Endothelial cell of umbilical vein (primary cell): ENCODE results near the gene TMPRSS3. TPM values are rescaled to one million over a fixed set of nuclear protein-coding genes. Genes with fewer than 3 reads are reported as not detected.

ENCODE experiments used
- BruUV-seq: library from RNA; stranded (reverse); fragments of 400-500 nt; replicated peaks from 2 replicates; lab custom pipeline; 2021; lab: Mats Ljungman, UMichigan
- CTCF ChIA-PET: fragments of 300-600, 350-600 bp; sonication (Branson Sonifier 250); formaldehyde crosslinking; loops from one replicate; lab custom pipeline; 2021; ENCODE audit warnings: antibody characterized with exemption, inconsistent platforms; lab: Charles Lee
- POLR2A ChIA-PET: fragments of 300-600, 350-600 bp; sonication (Branson Sonifier 250); formaldehyde crosslinking; loops from one replicate; lab custom pipeline; 2021; ENCODE audit warnings: antibody characterized with exemption, inconsistent platforms; lab: Charles Lee
- DNase-seq: peaks from one replicate; pipeline ENCODE4 v3.0.0-alpha.2; 2011; ENCODE audit warnings: low read depth, low spot score
- FAIRE-seq: peaks from 2 replicates; lab custom pipeline; 2011; peaks lifted over from hg19 to GRCh38; lab: Jason Lieb, UNC
- H2AFZ ChIP-seq: 2 replicates; pipeline ENCODE4 v1.6.0; 2012; ENCODE audit warnings: low read depth, low read length, control low read depth, inconsistent platforms
- H3K27ac ChIP-seq: 2 replicates; pipeline ENCODE4 v1.5.1; 2011; ENCODE audit warnings: low read depth, mild to moderate bottlenecking, control low read depth, low read length, moderate library complexity; ENCODE audit not compliant: insufficient read depth
- H3K27me3 ChIP-seq, 2 experiments: 2 replicates each; pipeline versions ENCODE4 v1.6.0 to v1.6.1; 2011; ENCODE audit warnings: low read length in 2 of 2, mixed read lengths in 1 of 2; ENCODE audit not compliant: control insufficient read depth in 2 of 2, insufficient read depth in 2 of 2
- H3K36me3 ChIP-seq, 2 experiments: 2 replicates in 1 of 2; 3 replicates in 1 of 2; pipeline ENCODE4 v1.5.1; 2011; ENCODE audit warnings: low read length in 2 of 2, mild to moderate bottlenecking in 1 of 2, moderate library complexity in 1 of 2; ENCODE audit not compliant: control insufficient read depth in 2 of 2, insufficient read depth in 2 of 2; ENCODE audit errors: extremely low read depth in 1 of 2
- H3K4me1 ChIP-seq: 3 replicates; pipeline ENCODE4 v1.5.1; 2011; ENCODE audit warnings: mild to moderate bottlenecking, low read length; ENCODE audit not compliant: control insufficient read depth, insufficient read depth; ENCODE audit errors: extremely low read depth
- H3K4me2 ChIP-seq: 2 replicates; pipeline ENCODE4 v1.6.1; 2011; ENCODE audit warnings: low read length, control low read depth, mixed read lengths; ENCODE audit not compliant: insufficient read depth
- H3K4me3 ChIP-seq, 3 experiments: fragments of 200-600 bp in 1 of 3; sonication (generic), shearing (Covaris generic) in 1 of 3; replicated peaks in 1 of 3; 2 replicates each; pipeline ENCODE4 v1.5.1; 2011 to 2016; ENCODE audit warnings: control low read depth in 3 of 3, low read length in 3 of 3, mild to moderate bottlenecking in 2 of 3, inconsistent platforms in 1 of 3, low read depth in 1 of 3, moderate library complexity in 1 of 3; ENCODE audit not compliant: insufficient read depth in 1 of 3
- H3K79me2 ChIP-seq: 2 replicates; pipeline ENCODE4 v1.6.0; 2012; ENCODE audit warnings: low read length, inconsistent platforms; ENCODE audit not compliant: control insufficient read depth, insufficient read depth
- H3K9ac ChIP-seq: replicated peaks from 2 replicates; pipeline ENCODE3; 2011; ENCODE audit warnings: low read length, control low read depth; ENCODE audit not compliant: insufficient read depth; ENCODE audit errors: extremely low read depth
- H3K9me1 ChIP-seq: replicated peaks from 3 replicates; pipeline ENCODE4 v1.6.0; 2011; ENCODE audit warnings: mild to moderate bottlenecking, low read length; ENCODE audit not compliant: control insufficient read depth, insufficient read depth; ENCODE audit errors: extremely low read depth
- H3K9me3 ChIP-seq: replicated peaks from 2 replicates; pipeline ENCODE4 v1.5.1; 2012; ENCODE audit warnings: low read length, inconsistent platforms; ENCODE audit not compliant: control insufficient read depth, insufficient read depth
- H4K20me1 ChIP-seq: replicated peaks from 2 replicates; pipeline ENCODE3; 2011; ENCODE audit warnings: mild to moderate bottlenecking, low read length; ENCODE audit not compliant: control insufficient read depth, insufficient read depth; ENCODE audit errors: extremely low read depth
- EZH2 ChIP-seq: IDR thresholded peaks from 2 replicates; pipeline ENCODE4 v1.6.1; 2012; ENCODE audit warnings: borderline replicate concordance, low read depth, mild to moderate bottlenecking, moderate library complexity, low read length, inconsistent platforms; ENCODE audit not compliant: severe bottlenecking
- FOS ChIP-seq: IDR thresholded peaks from 2 replicates; pipeline ENCODE4 v1.6.1; 2011; ENCODE audit warnings: mild to moderate bottlenecking, low read length, moderate library complexity, borderline replicate concordance; ENCODE audit not compliant: insufficient read depth
- GATA2 ChIP-seq: IDR thresholded peaks from 2 replicates; pipeline ENCODE4 v1.7.0; 2011; ENCODE audit warnings: low read depth, mild to moderate bottlenecking, moderate library complexity, mixed read lengths, low read length; ENCODE audit not compliant: insufficient read length, insufficient read depth
- POLR2A ChIP-seq: IDR thresholded peaks from 2 replicates; pipeline ENCODE4 v1.6.1; 2012; ENCODE audit warnings: low read depth, mild to moderate bottlenecking, control low read depth, low read length
- POLR2AphosphoS5 ChIP-seq: IDR thresholded peaks from 2 replicates; pipeline ENCODE4 v1.6.1; 2012; ENCODE audit warnings: low read depth, mild to moderate bottlenecking, control low read depth, low read length, moderate library complexity; ENCODE audit not compliant: insufficient read depth
- dilution Hi-C: fragments of 300-500 bp; cut with MboI; formaldehyde crosslinking; loops from one replicate; pipeline ENCODE4 v1.15.0; 2019; ENCODE audit warnings: low sequenced_read_pairs; ENCODE audit not compliant: extremely low pct_ligation_motif_present
- intact Hi-C: fragments of 100-400 bp; cut with micrococcal nuclease; formaldehyde crosslinking; loops from one replicate; pipeline ENCODE4 v1.10.0; 2022
- polyA plus RNA-seq, 4 experiments: library from polyadenylated mRNA; depleted of rRNA in 3 of 4; stranded (reverse) in 3 of 4; unstranded in 1 of 4; fragments of >200 nt; gene quantifications; 2 replicates each; pipeline versions ENCODE4 v1.2.1 to v1.2.3, GENCODE V29; 2011 to 2012; ENCODE audit warnings: missing spikeins in 1 of 4
- total RNA-seq: library from RNA; stranded (reverse); gene quantifications from 2 replicates; pipeline ENCODE4 v1.2.3, GENCODE V29; 2021
- TF ChIP-seq, protein P1 (sequence below): IDR thresholded peaks from 2 replicates; pipeline ENCODE4 v1.6.1; 2011; ENCODE audit not compliant: insufficient read depth, insufficient read length
- TF ChIP-seq, protein P2 (sequence below), 2 donors: IDR thresholded peaks; 1 replicate in 1 of 2; 2 replicates in 1 of 2; pipeline ENCODE4 v1.5.1; 2011; ENCODE audit warnings: low read length in 2 of 2, mild to moderate bottlenecking in 2 of 2, moderate library complexity in 2 of 2, control low read depth in 1 of 2, inconsistent platforms in 1 of 2, low read depth in 1 of 2; ENCODE audit not compliant: insufficient read depth in 1 of 2; ENCODE audit errors: extremely low read depth in 1 of 2

The TMPRSS3 gene
- total and polyA plus RNA-seq, 2 donors (not counting 3 experiments of a cell fraction or from before 2014, with no cell fraction given) = not detected

DNA sequence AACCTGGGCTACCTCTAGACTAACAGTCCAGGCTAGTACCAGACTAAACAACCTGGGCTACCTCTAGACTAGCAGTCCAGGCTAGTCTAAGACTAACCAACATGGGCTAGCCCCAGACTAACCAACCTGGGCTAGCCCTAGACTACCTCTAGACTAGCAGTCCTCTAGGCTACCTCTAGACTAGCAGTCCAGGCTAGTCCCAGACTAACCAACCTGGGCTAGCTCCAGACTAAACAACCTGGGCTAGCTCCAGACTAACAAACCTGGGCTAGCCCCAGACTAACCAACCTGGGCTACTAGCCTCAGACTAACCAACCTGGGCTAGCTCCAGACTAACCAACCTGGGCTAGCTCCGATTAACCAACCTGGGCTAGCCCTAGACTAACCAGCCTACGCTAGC lies 47.1 kb downstream of the TMPRSS3 start:
- H3K4me3 ChIP-seq = no peak overlapping the region
- dilution Hi-C loops = no loop called here
- ChIA-PET CTCF (interaction anchor here (1.0 to 1.1 kb wide), 2 partner anchors 11 to 39 kb away, joined by 3 to 7 read pairs; no protein-coding TSS in a partner anchor), POLR2A (no interaction called here)
- no peaks in the 10 kb centered on the region for H3K36me3 ChIP-seq
- no peaks in the 10 kb centered on the region for H3K27me3 ChIP-seq
- no peak overlapping the region for H3K9ac ChIP-seq
- no peak overlapping the region for H3K4me2 ChIP-seq
- H3K27ac ChIP-seq = no peak overlapping the region
- H4K20me1 ChIP-seq = no peaks in the 10 kb centered on the region
- no peaks in the 10 kb centered on the region for H3K79me2 ChIP-seq
- no peak for FAIRE-seq
- no peak overlapping the region for H2AFZ ChIP-seq
- H3K9me3 ChIP-seq = no peaks in the 10 kb centered on the region
- intact Hi-C loops = no loop called here
- TF ChIP-seq EZH2 (no peak), GATA2 (no peak), FOS (no peak), POLR2A (no peak), POLR2AphosphoS5 (no peak)
- TF ChIP-seq, protein P1, sequence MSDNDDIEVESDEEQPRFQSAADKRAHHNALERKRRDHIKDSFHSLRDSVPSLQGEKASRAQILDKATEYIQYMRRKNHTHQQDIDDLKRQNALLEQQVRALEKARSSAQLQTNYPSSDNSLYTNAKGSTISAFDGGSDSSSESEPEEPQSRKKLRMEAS = no peak
- TF ChIP-seq, protein P2, sequence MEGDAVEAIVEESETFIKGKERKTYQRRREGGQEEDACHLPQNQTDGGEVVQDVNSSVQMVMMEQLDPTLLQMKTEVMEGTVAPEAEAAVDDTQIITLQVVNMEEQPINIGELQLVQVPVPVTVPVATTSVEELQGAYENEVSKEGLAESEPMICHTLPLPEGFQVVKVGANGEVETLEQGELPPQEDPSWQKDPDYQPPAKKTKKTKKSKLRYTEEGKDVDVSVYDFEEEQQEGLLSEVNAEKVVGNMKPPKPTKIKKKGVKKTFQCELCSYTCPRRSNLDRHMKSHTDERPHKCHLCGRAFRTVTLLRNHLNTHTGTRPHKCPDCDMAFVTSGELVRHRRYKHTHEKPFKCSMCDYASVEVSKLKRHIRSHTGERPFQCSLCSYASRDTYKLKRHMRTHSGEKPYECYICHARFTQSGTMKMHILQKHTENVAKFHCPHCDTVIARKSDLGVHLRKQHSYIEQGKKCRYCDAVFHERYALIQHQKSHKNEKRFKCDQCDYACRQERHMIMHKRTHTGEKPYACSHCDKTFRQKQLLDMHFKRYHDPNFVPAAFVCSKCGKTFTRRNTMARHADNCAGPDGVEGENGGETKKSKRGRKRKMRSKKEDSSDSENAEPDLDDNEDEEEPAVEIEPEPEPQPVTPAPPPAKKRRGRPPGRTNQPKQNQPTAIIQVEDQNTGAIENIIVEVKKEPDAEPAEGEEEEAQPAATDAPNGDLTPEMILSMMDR (IDR thresholded peaks at IDR 0.05; ENCODE audit: extremely low read depth in 1 of 2, insufficient read depth in 1 of 2, low read depth in 1 of 2, low read length in 2 of 2) = no peak
- H3K4me1 ChIP-seq = no peaks in the 10 kb centered on the region
- DNase-seq = no peak
- no TSS peak for BruUV-seq
- no peaks in the 10 kb centered on the region for H3K9me1 ChIP-seq
